Measurements from ENCODE around the gene CLRN3. TPM values are rescaled to one million over a fixed set of nuclear protein-coding genes. Genes with fewer than 3 reads are reported as not detected.

The CLRN3 gene
- total RNA-seq, 1 donor from 2014 or later: 0.31 TPM

GRCh38 chr10:127910464-127910770 is 17.7 kb upstream of the CLRN3 start:
- no peak overlapping the region for H3K4me3 Mint-ChIP-seq (ENCODE audit: unreplicated experiment)
- no peak overlapping the region for H3K27ac Mint-ChIP-seq (ENCODE audit: unreplicated experiment)
- H3K4me1 Mint-ChIP-seq (ENCODE audit: unreplicated experiment): peaks cover 68% of the 10 kb centered on the region
- peaks cover 24% of the 10 kb centered on the region for H3K36me3 Mint-ChIP-seq (ENCODE audit: low read depth, unreplicated experiment)
- peaks cover 10% of the 10 kb centered on the region for H3K27me3 Mint-ChIP-seq (ENCODE audit: unreplicated experiment)
- no peak for TF ChIP-seq CTCF (IDR thresholded peaks at IDR 0.05; ENCODE audit: unreplicated experiment)
- no peaks in the 10 kb centered on the region for H3K9me3 Mint-ChIP-seq (ENCODE audit: unreplicated experiment)
- no peak for DNase-seq (ENCODE audit: low spot score)

GRCh38 chr10:127909716-127910463 is 17.1 kb upstream of the CLRN3 start:
- no peak for TF ChIP-seq CTCF (IDR thresholded peaks at IDR 0.05; ENCODE audit: unreplicated experiment)
- H3K4me1 Mint-ChIP-seq (ENCODE audit: unreplicated experiment): peaks cover 70% of the 10 kb centered on the region
- no peak for DNase-seq (ENCODE audit: low spot score)
- no peak overlapping the region for H3K27ac Mint-ChIP-seq (ENCODE audit: unreplicated experiment)
- peaks cover 12% of the 10 kb centered on the region for H3K27me3 Mint-ChIP-seq (ENCODE audit: unreplicated experiment)
- H3K9me3 Mint-ChIP-seq (ENCODE audit: unreplicated experiment): no peaks in the 10 kb centered on the region
- peak overlapping the region; percentile 87 for H3K4me3 Mint-ChIP-seq (ENCODE audit: unreplicated experiment)
- peaks cover 29% of the 10 kb centered on the region for H3K36me3 Mint-ChIP-seq (ENCODE audit: low read depth, unreplicated experiment)

- H3K27ac Mint-ChIP-seq (ENCODE audit: unreplicated experiment): no peak overlapping the region
- H3K4me1 Mint-ChIP-seq (ENCODE audit: unreplicated experiment): peaks cover 64% of the 10 kb centered on the region
- no peak for TF ChIP-seq CTCF (IDR thresholded peaks at IDR 0.05; ENCODE audit: unreplicated experiment)
- peaks cover 29% of the 10 kb centered on the region for H3K36me3 Mint-ChIP-seq (ENCODE audit: low read depth, unreplicated experiment)
- no peak for DNase-seq (ENCODE audit: low spot score)
- peaks cover 12% of the 10 kb centered on the region for H3K27me3 Mint-ChIP-seq (ENCODE audit: unreplicated experiment)
- no peaks in the 10 kb centered on the region for H3K9me3 Mint-ChIP-seq (ENCODE audit: unreplicated experiment)
- peak overlapping the region; percentile 88 for H3K4me3 Mint-ChIP-seq (ENCODE audit: unreplicated experiment)
These were observed 16.2 kb upstream of the CLRN3 start for GRCh38 chr10:127908959-127909267.

GRCh38 chr10:127908106-127908958 is 15.6 kb upstream of the CLRN3 start:
- peaks cover 12% of the 10 kb centered on the region for H3K27me3 Mint-ChIP-seq (ENCODE audit: unreplicated experiment)
- peak overlapping the region; percentile 88 for H3K4me3 Mint-ChIP-seq (ENCODE audit: unreplicated experiment)
- H3K9me3 Mint-ChIP-seq (ENCODE audit: unreplicated experiment): no peaks in the 10 kb centered on the region
- DNase-seq (ENCODE audit: low spot score): no peak
- TF ChIP-seq CTCF (IDR thresholded peaks at IDR 0.05; ENCODE audit: unreplicated experiment): no peak
- H3K27ac Mint-ChIP-seq (ENCODE audit: unreplicated experiment): no peak overlapping the region
- peaks cover 29% of the 10 kb centered on the region for H3K36me3 Mint-ChIP-seq (ENCODE audit: low read depth, unreplicated experiment)
- peaks cover 58% of the 10 kb centered on the region for H3K4me1 Mint-ChIP-seq (ENCODE audit: unreplicated experiment)

Measured in endothelial cell (in vitro differentiated cells).